ENCODE results near the gene NLGN4X. TPM values are rescaled to one million over a fixed set of nuclear protein-coding genes. Genes with fewer than 3 reads are reported as not detected.
A peak's percentile ranks its signal among the peaks of the same experiment; 100 is the strongest.

Gene NLGN4X
- total RNA-seq, 4 donors from 2014 or later = 6.2 to 42.5 (median 11.8) TPM

DNA sequence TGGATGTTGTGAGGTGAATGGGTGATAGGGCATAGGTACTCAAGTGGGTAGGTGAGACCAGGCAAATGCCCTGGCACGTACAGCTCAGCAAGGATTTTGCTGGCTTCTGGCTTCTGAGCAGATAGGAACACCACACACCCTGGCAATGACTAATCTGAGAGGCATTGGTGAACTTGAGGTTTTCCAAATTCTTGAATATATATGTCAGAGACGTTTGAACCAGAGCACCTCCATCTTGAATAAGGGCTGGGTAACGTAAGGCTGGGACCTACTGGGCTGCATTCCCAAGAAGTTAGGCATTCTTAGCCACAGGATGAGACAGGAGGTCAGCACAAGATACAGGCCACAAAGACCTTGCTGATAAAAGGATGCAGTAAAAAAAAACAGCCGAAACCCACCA, 204.5 kb downstream of the NLGN4X start:
- intact Hi-C loops (cut with DNase I; ENCODE audit: low total_unique reads) = no loop called here
- no peak for DNase-seq
- H3K27me3 ChIP-seq = no peaks in the 10 kb centered on the region
- H3K27ac ChIP-seq = no peak overlapping the region
- no peak for TF ChIP-seq POLR2A (IDR thresholded peaks at IDR 0.05)
- no peak for TF ChIP-seq CTCF (IDR thresholded peaks at IDR 0.05)
- H3K4me1 ChIP-seq = no peaks in the 10 kb centered on the region
- no peak overlapping the region for H3K4me3 ChIP-seq
- H3K36me3 ChIP-seq = no peaks in the 10 kb centered on the region
- no peaks in the 10 kb centered on the region for H3K9me3 ChIP-seq

GRCh38 chrX:6021316-6022091, 207.2 kb downstream of the NLGN4X start:
- H3K36me3 ChIP-seq = no peaks in the 10 kb centered on the region
- H3K9me3 ChIP-seq = no peaks in the 10 kb centered on the region
- no peaks in the 10 kb centered on the region for H3K4me1 ChIP-seq
- H3K27ac ChIP-seq = no peak overlapping the region
- DNase-seq = no peak
- intact Hi-C loops (cut with DNase I; ENCODE audit: low total_unique reads) = no loop called here
- TF ChIP-seq CTCF (IDR thresholded peaks at IDR 0.05) = peak in 3 of 4 experiments; percentile 9 to 38 (median 29)
- TF ChIP-seq POLR2A (IDR thresholded peaks at IDR 0.05) = no peak
- H3K4me3 ChIP-seq = no peak overlapping the region
- H3K27me3 ChIP-seq = no peaks in the 10 kb centered on the region

DNA sequence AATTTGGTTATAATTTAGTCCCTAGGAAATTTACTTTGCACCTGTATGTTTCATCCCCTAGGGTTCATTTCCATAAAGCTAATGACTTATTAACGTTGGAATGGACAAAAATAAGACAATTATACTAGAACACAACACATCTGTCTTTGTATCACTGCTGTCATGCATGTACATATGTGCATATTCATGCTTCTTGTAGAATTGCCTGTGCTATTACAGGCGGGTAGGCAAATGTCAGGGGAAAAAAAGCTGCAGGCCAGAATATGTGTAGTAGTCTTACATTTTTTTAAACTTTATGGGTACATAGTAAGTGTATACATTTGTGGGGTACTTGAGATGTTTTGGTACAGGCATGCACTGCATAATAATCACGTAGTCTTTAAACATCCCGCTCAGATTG, 209.6 kb downstream of the NLGN4X start:
- Histone ChIP-seq H3K4me1 (no peaks in the 10 kb centered on the region), H3K36me3 (no peaks in the 10 kb centered on the region), H3K27me3 (no peaks in the 10 kb centered on the region), H3K4me3 (no peak overlapping the region), H3K9me3 (no peaks in the 10 kb centered on the region), H3K27ac (no peak overlapping the region)
- no peak for DNase-seq
- TF ChIP-seq POLR2A (IDR thresholded peaks at IDR 0.05) (no peak), CTCF (IDR thresholded peaks at IDR 0.05) (no peak)
- intact Hi-C loops (cut with DNase I; ENCODE audit: low total_unique reads) = no loop called here

GRCh38 chrX:6015423-6015822, 213.2 kb downstream of the NLGN4X start:
- Histone ChIP-seq H3K4me3 (no peak overlapping the region), H3K9me3 (no peaks in the 10 kb centered on the region), H3K36me3 (no peaks in the 10 kb centered on the region), H3K27ac (no peak overlapping the region), H3K27me3 (no peaks in the 10 kb centered on the region), H3K4me1 (no peaks in the 10 kb centered on the region)
- TF ChIP-seq CTCF (IDR thresholded peaks at IDR 0.05) (no peak), POLR2A (IDR thresholded peaks at IDR 0.05) (no peak)
- intact Hi-C loops (cut with DNase I; ENCODE audit: low total_unique reads) = no loop called here
- no peak for DNase-seq

- no peaks in the 10 kb centered on the region for H3K27me3 ChIP-seq
- no peaks in the 10 kb centered on the region for H3K4me1 ChIP-seq
- no peak for DNase-seq
- H3K27ac ChIP-seq = no peak overlapping the region
- intact Hi-C loops (cut with DNase I; ENCODE audit: low total_unique reads) = no loop called here
- H3K36me3 ChIP-seq = no peaks in the 10 kb centered on the region
- H3K4me3 ChIP-seq = no peak overlapping the region
- no peak for TF ChIP-seq CTCF (IDR thresholded peaks at IDR 0.05)
- no peak for TF ChIP-seq POLR2A (IDR thresholded peaks at IDR 0.05)
- H3K9me3 ChIP-seq = no peaks in the 10 kb centered on the region
Measured at GRCh38 chrX:6012357-6012756, 216.3 kb downstream of the NLGN4X start.

Measured in uterus (tissue), 4 donors.